Activated B cell treated with CpG ODN at 0.5 μM for 24 hours (primary cell): ENCODE measurements around the gene SYT15. TPM values are rescaled to one million over a fixed set of nuclear protein-coding genes. Genes with fewer than 3 reads are reported as not detected.
"Not testable (repeated sequence)": the region's sequence is repeated elsewhere in the genome, so short reads cannot be mapped to it uniquely, and the experiment has no call there.

Experiments used
- ATAC-seq: fragments of 200-7000 bp; cut with Tn5 transposase; one replicate; pipeline ENCODE4 v1.10.0; 2021; ENCODE audit warnings: low read depth, mild to moderate bottlenecking, moderate library complexity
- CTCF ChIA-PET: fragments of 350-600 bp; sonication (Branson Sonifier 250); formaldehyde crosslinking; loops from one replicate; lab custom pipeline; 2021; ENCODE audit warnings: antibody characterized with exemption; lab: Charles Lee
- POLR2A ChIA-PET: fragments of 350-600 bp; sonication (Branson Sonifier 250); formaldehyde crosslinking; loops from one replicate; lab custom pipeline; 2021; ENCODE audit warnings: antibody characterized with exemption; lab: Charles Lee
- DNase-seq: peaks from one replicate; pipeline ENCODE4 v3.0.0; 2022
- H3K27ac Mint-ChIP-seq: one replicate; pipeline ENCODE4 v1.8.0; 2020; ENCODE audit warnings: mixed read lengths
- H3K27me3 Mint-ChIP-seq: one replicate; pipeline ENCODE4 v1.8.0; 2021; ENCODE audit warnings: mixed read lengths
- H3K36me3 Mint-ChIP-seq: one replicate; pipeline ENCODE4 v1.8.0; 2021; ENCODE audit warnings: low read depth, mixed read lengths
- H3K4me1 Mint-ChIP-seq: one replicate; pipeline ENCODE4 v1.8.0; 2021; ENCODE audit warnings: mixed read lengths
- H3K4me3 Mint-ChIP-seq: one replicate; pipeline ENCODE4 v1.8.0; 2020; ENCODE audit warnings: mild to moderate bottlenecking, mixed read lengths
- H3K9me3 Mint-ChIP-seq: one replicate; pipeline ENCODE4 v1.8.0; 2020; ENCODE audit warnings: mixed read lengths
- intact Hi-C: fragments of 100-400 bp; cut with micrococcal nuclease; formaldehyde crosslinking; loops from one replicate; pipeline ENCODE4 v1.15.1; 2024
- total RNA-seq: library from RNA; stranded (reverse); gene quantifications from 2 replicates; pipeline ENCODE4 v1.2.3, GENCODE V29; 2022

Gene SYT15
- total RNA-seq, 1 donor from 2014 or later = 1.1 TPM

- H3K27me3 Mint-ChIP-seq, H3K9me3 Mint-ChIP-seq, intact Hi-C loops, ATAC-seq, H3K27ac Mint-ChIP-seq, H3K4me3 Mint-ChIP-seq, CTCF ChIA-PET, H3K36me3 Mint-ChIP-seq, H3K4me1 Mint-ChIP-seq, POLR2A ChIA-PET, DNase-seq: not testable (repeated sequence)
Observed at GRCh38 chr10:46596570-46596969, 17.6 kb downstream of the SYT15 start.

- POLR2A ChIA-PET, H3K36me3 Mint-ChIP-seq, H3K4me1 Mint-ChIP-seq: not testable (repeated sequence)
Observed at GRCh38 chr10:46597616-46598246, 18.8 kb downstream of the SYT15 start.

GRCh38 chr10:46600516-46600915 lies 21.6 kb downstream of the SYT15 start:
- H3K27ac Mint-ChIP-seq, H3K4me3 Mint-ChIP-seq, intact Hi-C loops, H3K9me3 Mint-ChIP-seq, POLR2A ChIA-PET, DNase-seq, H3K27me3 Mint-ChIP-seq, H3K36me3 Mint-ChIP-seq, H3K4me1 Mint-ChIP-seq, CTCF ChIA-PET: not testable (repeated sequence)
- ATAC-seq = peak; percentile 47

More at GRCh38 chr10:46597616-46598246, 18.8 kb downstream of the SYT15 start:
- peak overlapping the region; percentile 63 for H3K4me3 Mint-ChIP-seq
- CTCF ChIA-PET, H3K9me3 Mint-ChIP-seq, H3K27ac Mint-ChIP-seq, H3K27me3 Mint-ChIP-seq, intact Hi-C loops: not testable (repeated sequence)
- peak; percentile 29 for DNase-seq
- peak; percentile 87 for ATAC-seq

- H3K27me3 Mint-ChIP-seq, H3K27ac Mint-ChIP-seq, H3K36me3 Mint-ChIP-seq, POLR2A ChIA-PET, H3K9me3 Mint-ChIP-seq, CTCF ChIA-PET, intact Hi-C loops, DNase-seq, H3K4me1 Mint-ChIP-seq, H3K4me3 Mint-ChIP-seq: not testable (repeated sequence)
- ATAC-seq = peak; percentile 43
Observed at GRCh38 chr10:46615540-46615939, 36.6 kb downstream of the SYT15 start.

GRCh38 chr10:46616227-46616626 lies 37.3 kb downstream of the SYT15 start:
- ATAC-seq, H3K27me3 Mint-ChIP-seq, H3K9me3 Mint-ChIP-seq, DNase-seq, H3K4me3 Mint-ChIP-seq, CTCF ChIA-PET, POLR2A ChIA-PET, H3K36me3 Mint-ChIP-seq, H3K4me1 Mint-ChIP-seq, H3K27ac Mint-ChIP-seq, intact Hi-C loops: not testable (repeated sequence)

GRCh38 chr10:46617134-46617533 lies 38.2 kb downstream of the SYT15 start:
- H3K36me3 Mint-ChIP-seq, POLR2A ChIA-PET, intact Hi-C loops, ATAC-seq, H3K9me3 Mint-ChIP-seq, H3K4me3 Mint-ChIP-seq, H3K27me3 Mint-ChIP-seq, H3K4me1 Mint-ChIP-seq, DNase-seq, CTCF ChIA-PET: not testable (repeated sequence)
- peak overlapping the region; percentile 61 for H3K27ac Mint-ChIP-seq

GRCh38 chr10:46617913-46618312 lies 39.0 kb downstream of the SYT15 start:
- H3K4me1 Mint-ChIP-seq, H3K4me3 Mint-ChIP-seq, intact Hi-C loops, CTCF ChIA-PET, H3K36me3 Mint-ChIP-seq, H3K27me3 Mint-ChIP-seq, POLR2A ChIA-PET, DNase-seq, H3K9me3 Mint-ChIP-seq: not testable (repeated sequence)
- ATAC-seq = peak; percentile 68
- H3K27ac Mint-ChIP-seq = peak overlapping the region; percentile 74

- ATAC-seq, H3K4me1 Mint-ChIP-seq, H3K9me3 Mint-ChIP-seq, H3K27me3 Mint-ChIP-seq, intact Hi-C loops, CTCF ChIA-PET, DNase-seq, H3K27ac Mint-ChIP-seq, POLR2A ChIA-PET, H3K36me3 Mint-ChIP-seq, H3K4me3 Mint-ChIP-seq: not testable (repeated sequence)
Observed at GRCh38 chr10:46623899-46624654, 45.1 kb downstream of the SYT15 start.

- DNase-seq, CTCF ChIA-PET: not testable (repeated sequence)
Observed at GRCh38 chr10:46629805-46630204, 50.9 kb downstream of the SYT15 start.

GRCh38 chr10:46630816-46631215 lies 51.9 kb downstream of the SYT15 start:
- POLR2A ChIA-PET, H3K36me3 Mint-ChIP-seq, ATAC-seq, H3K4me1 Mint-ChIP-seq, intact Hi-C loops, H3K9me3 Mint-ChIP-seq, H3K4me3 Mint-ChIP-seq, H3K27ac Mint-ChIP-seq, H3K27me3 Mint-ChIP-seq, DNase-seq, CTCF ChIA-PET: not testable (repeated sequence)

More at GRCh38 chr10:46629805-46630204, 50.9 kb downstream of the SYT15 start:
- H3K9me3 Mint-ChIP-seq, H3K27me3 Mint-ChIP-seq, H3K4me1 Mint-ChIP-seq, H3K4me3 Mint-ChIP-seq, H3K27ac Mint-ChIP-seq, ATAC-seq, intact Hi-C loops, POLR2A ChIA-PET, H3K36me3 Mint-ChIP-seq: not testable (repeated sequence)

GRCh38 chr10:46631683-46632082 lies 52.8 kb downstream of the SYT15 start:
- DNase-seq, H3K9me3 Mint-ChIP-seq, H3K36me3 Mint-ChIP-seq, H3K4me3 Mint-ChIP-seq, intact Hi-C loops, ATAC-seq, H3K27me3 Mint-ChIP-seq, POLR2A ChIA-PET, H3K4me1 Mint-ChIP-seq, CTCF ChIA-PET, H3K27ac Mint-ChIP-seq: not testable (repeated sequence)

GRCh38 chr10:46634698-46635097 lies 55.8 kb downstream of the SYT15 start:
- H3K9me3 Mint-ChIP-seq, CTCF ChIA-PET, ATAC-seq, intact Hi-C loops, H3K27ac Mint-ChIP-seq, H3K36me3 Mint-ChIP-seq, H3K4me1 Mint-ChIP-seq, POLR2A ChIA-PET, DNase-seq, H3K27me3 Mint-ChIP-seq: not testable (repeated sequence)
- peak overlapping the region; percentile 41 for H3K4me3 Mint-ChIP-seq
